ENCODE results near the gene MRPL2.
A peak's percentile ranks its signal among the peaks of the same experiment; 100 is the strongest.
"Not testable (repeated sequence)": the region's sequence is repeated elsewhere in the genome, so short reads cannot be mapped to it uniquely, and the experiment has no call there.

The MRPL2 gene

DNA sequence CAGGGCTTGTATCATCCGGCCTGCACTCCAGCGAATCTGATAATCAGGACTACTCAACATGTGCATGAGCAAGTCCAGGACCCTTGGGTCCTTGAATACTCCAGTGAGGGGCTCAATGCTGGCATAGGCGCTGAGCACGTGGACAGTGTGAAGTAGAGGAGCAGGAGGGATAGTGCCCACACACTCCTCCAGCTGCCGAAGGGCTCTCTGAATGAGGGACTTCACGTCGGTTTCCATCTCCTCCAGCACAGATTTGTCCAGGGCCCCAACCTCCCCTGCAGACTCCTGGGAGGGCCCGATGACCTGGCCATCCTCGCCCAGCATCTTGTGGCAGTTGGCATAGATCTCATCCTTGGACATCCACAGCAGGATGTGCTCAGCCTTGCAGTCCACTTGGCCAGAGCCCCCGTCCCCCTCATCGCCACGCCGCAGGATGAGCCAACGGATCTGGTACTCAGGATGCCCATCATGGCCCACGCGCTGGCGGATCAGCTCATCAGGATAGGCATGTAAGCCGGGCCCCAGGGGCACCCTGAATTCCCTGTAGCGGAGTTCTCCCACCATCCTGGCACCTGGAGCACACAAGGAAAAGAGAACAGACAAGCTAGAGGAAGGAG, 6.9 kb downstream of the MRPL2 start:
- DNase-seq: no peak

DNA sequence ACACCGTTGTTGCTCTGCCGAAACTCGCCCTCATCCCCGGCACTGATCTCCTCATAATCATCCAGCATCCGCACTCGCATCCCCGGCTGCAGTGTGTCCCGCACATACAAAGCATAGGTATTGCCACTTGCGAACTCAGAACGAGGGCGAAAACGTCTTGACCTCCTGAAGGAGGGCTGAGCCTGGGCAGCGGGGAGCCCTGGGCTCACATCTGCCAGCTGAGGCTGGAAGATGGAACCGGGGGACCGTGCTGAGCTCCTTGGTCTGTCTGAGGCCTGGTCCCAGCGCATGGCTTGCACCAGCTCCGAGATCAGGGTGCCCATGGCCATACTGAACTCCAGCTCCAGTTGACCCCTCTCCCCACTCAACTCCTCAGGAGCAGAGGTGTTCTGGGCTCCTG, 8.3 kb downstream of the MRPL2 start:
- DNase-seq: no peak

DNA sequence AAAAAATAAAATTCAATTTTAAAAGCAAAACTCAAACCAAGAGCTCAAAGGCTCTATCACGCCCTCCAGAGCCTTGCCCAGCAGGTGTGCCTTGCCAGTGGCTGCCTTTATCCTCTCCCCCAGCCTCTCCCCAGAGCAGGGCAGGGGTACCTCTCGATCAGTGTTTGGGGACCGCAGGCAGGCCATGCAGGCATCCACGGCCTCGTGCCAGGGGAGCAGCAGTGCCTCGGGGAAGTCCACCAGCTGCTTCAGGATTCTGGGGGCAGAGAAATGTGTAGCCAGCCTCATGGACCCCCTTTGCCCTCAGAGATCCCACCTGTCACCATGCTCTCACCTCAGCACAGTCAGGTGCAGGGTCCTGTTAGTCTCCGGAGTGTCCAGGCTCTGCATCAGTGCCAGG, 11.2 kb downstream of the MRPL2 start:
- no peak for DNase-seq

DNA sequence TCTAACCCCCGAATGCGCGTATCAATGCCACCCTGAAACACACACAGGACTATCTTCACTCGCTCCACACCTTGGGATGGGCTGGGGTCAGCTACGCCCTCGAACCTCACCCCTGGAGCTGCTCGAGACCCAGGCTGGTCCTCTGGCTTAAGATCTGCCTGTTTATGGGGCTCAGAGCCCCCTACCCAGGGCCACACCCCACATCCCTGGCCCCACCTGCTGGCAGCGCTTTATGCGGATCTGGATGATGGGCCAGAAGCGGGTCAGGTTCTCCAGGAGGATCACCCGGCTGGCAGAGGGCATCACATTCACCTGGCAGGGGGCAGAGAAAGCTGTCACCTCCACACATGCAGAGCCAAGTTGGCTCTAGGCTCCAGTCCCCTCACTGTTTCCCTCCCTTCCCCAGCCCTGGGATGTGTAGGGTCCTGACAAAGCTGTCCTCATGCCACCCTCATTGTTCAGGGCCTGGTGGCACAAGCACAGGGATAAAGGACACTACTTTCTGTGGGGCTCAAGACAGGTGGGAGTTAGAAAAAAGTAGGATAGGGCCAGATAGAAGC, 13.8 kb downstream of the MRPL2 start:
- DNase-seq: no peak

DNA sequence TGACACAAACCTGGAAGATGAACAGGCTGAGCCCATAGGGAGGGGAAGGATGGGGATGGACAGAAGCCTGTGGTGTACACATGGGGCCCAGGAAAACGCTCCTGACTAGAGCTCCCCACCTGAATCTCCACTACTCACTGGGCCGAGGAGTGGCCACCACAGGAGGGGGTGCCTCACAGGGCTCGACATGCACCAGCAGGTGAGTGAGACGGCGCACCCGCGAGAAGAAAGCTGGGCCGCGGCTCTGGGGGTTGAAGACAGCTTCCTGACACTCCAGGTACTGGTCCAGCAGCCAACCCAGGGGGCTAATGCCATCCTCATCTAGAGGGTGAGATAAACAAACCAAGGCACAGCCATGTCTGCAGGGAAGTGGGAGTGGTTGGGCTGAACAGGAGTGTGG, 15.9 kb downstream of the MRPL2 start:
- no peak for DNase-seq

DNA sequence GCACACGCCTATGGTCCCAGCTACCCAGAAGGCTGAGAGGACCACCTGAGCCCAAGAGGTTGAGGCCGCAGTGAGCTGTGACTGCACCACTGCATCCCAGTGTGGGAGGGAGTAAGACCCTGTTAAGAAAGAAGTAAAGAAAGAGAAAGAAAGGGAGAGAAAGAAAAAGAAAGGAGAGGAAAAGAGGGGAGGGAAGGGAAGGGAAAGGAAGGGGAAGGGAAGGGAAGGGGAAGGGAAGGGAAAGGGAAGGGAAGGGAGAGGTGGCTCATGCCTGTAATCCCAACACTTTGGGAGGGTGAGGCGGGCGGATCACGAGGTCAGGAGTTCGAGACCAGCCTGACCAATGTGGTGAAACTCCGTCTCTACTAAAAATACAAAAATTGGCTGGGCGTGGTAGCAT, 17.8 kb downstream of the MRPL2 start:
- DNase-seq: not testable (repeated sequence)

DNA sequence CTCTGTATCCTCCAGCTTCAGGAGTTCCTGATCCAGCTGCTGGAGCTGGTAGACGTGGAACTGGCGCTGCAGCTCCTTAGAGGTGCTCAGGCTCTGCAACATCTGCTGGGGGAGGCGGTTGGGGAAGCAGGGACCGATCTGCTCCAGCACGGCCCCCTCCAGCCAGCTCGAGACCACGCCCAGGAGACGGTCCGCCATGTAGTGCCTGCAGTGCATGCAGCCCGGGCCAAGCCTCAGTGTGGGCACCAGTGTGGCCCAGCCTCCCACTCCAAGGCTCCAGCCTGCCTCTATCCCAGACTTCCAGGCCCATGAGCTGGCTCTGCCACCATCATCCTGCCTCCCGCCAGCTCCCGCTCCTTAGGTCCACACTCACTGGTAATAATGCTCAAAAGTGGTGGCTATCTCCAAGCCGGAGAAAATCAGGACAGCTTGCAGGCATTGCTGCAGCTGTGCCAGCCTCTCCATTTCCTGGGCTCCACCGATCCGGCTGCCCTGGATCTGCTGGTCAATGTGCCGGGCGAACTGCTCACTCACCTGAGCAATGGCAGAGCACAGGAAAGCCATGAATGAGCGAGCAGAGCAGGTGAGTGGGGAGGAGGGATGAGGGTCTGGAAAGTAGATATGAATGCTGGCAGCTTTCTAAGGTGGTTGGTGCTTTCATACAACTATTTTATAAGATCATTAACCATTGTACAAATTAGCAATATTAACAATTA, 18.5 kb downstream of the MRPL2 start:
- no peak for DNase-seq

DNA sequence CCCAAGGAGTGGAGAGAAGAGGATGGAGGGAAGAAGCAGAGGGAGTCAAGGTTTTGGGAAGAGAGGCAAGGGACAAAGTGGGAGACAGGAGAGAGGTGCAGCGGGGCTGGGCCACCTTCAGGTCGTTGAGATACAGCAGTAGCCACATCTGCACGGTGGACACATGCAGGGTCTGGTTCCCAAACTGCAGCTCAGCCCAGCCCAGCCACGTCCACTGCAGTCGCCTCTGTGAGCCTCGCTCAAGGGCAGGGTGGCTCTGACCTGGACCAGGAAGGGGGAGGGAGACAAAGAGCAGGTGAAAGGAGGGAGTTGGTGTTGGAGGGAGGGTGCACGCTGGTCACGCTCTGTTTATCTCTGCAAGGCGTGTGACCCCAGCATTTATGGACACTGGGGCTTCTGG, 20.5 kb downstream of the MRPL2 start:
- DNase-seq: no peak

DNA sequence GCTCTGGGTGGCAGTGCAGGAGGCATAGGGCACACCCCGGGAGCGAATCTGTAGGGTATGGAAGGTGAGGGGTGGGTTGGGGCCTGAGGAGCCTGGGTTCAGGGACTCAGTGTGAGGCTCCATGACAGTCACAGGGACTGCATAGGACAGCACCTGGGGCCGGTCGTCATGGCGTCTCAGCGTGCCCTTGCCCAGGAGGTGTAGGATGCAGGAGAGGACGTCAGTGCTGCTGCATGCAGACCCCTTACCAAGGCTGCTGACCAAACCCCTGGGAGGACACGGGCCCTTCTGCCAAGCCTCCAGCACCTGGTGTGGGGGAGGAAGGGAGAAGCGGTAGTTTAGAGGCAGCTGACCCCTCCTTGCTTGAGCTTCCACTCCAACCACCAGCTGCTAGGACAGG, 21.5 kb downstream of the MRPL2 start:
- no peak for DNase-seq

DNA sequence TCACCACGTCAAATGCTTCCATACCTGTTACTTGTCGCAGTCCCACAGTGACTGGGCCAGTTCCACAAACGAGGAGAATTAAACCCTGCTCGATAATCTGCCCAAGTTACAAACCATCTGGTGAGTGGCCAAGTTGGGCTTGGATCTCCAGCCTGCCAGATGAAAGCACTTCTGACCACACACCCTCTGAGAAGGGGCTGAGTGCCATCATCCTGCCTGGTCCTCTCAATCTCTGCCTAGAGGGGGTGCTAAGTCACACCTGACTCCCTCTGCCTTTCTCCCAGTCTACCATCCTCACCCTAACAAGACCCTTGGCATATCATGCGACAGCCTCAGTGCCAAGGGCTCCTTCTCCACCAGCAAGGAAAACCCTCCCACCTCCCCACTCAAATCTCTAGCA, 22.0 kb downstream of the MRPL2 start:
- DNase-seq: no peak

DNA sequence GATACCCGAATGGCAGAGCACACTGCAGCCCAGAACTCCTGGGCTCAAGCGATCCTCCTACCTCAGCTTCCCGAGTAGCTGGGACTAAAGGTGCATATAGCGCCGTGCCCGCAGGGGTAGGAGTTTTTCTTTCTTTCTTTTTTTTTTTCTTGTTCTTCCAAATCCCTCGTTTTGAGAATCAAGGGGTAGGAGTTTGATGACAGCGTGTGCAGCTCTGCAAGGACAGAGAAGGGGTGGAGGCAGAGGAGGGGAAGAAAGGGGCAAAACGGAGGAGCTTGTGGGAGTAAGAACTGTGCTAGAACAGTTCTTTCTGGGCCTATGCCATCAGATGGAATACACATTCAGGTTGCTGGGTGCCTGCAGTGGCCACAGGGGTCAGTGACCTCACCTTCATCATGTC, 22.5 kb downstream of the MRPL2 start:
- DNase-seq: no peak

DNA sequence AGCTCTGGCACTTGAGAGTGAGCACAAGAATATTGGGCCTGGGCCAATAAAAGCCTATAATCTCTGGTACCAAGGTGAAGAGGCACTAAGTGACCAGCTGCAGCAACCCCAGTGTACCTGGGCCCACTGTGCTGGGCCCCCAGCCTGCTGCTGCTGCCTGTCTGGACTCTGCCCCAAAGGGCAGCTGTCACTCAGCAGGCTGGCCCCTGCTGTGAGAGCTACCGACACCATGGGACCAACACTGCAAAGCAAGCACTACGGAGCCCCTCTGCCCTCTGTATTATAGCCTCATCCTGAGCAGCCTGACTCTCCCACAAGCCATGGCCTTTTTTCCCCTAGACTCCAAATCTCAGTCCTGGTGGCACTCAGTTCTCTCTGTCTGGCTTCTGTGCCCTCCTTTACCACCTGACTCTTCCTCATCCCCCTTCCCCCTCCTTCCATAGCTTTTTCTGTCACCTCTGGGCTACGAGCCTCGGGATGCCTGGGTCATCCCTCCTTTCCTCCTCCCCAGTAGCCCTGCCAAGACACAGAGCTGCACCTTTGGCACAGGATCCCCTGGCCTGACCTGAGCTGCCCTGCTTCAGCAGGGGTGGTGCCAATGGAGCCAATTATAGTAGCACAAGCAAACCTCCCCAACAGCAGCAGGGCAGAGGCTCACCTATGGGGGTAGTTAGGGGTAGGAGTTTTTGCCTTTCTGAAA, 23.6 kb downstream of the MRPL2 start:
- DNase-seq: no peak

DNA sequence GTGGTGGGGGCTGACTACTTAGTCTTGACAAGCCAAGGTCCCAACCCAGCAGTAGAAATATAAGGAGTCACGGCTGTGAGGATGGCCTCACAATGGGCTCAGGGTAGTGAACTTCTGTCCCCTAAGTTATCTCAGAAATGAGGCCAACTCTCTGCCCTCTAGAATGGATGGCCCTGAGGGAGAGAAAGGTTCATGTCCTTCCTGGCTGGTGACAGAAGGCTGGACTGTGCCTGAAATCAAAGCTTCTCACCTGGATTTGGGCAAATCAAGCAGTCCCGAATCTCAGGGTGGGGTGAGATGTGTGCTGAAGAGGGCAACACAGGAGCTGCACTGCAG, 25.1 kb downstream of the MRPL2 start:
- DNase-seq: no peak

DNA sequence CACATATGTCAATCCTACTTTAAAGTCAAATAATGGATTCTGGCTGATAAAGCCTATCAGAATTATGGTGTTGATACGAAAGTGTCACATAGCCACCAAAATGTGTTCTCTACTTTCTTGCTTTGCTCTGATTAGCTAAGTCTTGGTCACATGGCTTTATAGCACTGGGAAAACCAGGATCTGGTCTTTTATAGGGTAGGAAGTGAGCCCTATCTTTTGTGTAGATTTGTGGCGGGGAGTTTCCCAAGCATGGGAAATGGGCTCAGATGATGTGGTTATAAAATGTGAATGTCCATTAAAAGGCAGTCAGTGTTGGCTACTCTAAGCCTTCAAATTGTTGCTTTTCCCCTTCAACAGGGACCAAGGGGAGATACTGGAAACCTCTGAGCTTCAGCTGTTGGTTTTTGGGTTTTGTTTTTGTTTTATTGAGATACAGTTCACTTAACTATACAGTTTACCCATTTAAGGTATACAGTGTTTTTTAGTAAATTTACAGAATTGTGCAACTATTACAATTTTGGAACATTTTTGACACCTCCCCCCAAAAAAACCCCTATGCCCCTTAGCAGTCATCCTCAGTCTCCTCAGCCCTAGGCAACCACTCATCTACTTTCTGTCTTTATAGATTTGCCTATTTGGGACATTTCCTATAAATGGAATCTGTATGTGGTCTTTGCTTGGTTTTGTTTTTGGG, 25.6 kb downstream of the MRPL2 start:
- DNase-seq: no peak

DNA sequence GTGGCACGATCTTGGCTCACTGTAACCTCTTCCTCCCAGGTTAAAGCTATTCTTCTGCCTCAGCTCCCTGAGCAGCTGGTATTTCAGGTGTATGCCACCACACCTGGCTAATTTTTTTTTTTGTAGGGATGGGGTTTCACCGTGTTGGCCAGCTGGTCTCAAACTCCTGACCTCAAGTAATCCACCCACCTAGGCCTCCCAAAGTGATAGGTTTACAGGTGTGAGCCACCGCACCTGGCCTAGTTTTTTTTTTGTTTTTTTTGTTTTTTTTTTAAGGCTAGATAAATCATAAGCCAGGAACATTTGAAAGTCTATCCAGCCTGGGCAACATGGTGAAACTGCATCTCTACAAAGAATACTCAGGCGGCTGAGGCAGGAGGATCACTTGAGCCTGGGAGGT, 26.9 kb downstream of the MRPL2 start:
- DNase-seq: no peak

DNA sequence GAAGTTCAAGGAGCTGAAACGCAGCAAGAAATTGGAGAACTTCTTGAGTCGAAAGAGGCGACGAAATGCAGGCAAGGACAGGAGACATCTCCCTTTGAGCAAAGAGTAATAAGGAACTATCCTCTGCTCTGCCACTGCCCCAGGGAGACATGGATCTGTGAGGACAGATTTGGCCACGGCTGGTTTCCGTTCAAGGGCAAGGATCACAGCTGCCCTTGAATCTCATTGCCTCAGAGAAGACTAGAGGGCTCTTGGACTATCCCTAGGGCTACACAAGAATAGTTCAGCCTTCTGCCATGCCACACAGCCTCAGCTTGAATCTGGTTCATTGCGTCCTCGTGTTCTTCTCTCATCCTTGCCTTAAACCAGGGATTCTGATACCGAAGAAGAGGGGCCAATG, 30.1 kb downstream of the MRPL2 start:
- DNase-seq: no peak

DNA sequence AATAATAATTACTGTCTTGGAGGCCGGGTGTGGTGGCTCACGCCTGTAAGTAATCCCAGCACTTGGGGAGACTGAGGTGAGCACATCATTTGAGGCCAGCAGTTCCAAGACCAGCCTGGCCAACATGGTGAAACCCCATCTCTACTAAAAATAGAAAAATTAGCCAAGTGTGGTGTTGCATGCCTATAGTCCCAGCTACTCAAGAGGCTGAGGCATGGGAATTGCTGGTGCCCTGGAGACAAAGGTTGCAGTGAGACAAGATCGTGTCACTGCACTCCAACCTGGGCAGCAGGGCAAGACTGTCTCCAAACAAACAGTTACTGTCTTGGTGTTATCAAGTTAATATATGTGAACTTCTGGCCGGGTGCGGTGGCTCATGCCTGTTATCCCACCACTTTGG, 32.9 kb downstream of the MRPL2 start:
- no peak for DNase-seq

DNA sequence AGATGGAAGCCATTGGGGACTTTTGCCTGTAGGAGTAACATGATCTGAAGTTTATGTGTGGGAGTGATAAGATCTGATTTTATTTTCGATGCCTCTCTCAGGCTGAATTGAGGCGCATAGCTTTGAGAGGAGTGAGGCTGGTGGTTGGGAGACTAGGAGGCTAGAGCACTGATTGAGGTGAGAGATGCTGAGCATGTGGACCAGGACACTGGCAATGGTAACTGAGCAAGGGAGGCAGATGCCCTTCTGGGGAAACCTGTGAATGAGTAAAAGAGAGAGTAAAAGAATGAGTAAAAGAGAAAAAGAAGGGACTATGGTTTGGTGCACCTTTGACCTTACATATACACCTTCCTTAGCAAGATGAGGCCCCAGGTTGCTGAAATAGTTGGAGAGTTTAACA, 34.8 kb downstream of the MRPL2 start:
- DNase-seq: no peak

DNA sequence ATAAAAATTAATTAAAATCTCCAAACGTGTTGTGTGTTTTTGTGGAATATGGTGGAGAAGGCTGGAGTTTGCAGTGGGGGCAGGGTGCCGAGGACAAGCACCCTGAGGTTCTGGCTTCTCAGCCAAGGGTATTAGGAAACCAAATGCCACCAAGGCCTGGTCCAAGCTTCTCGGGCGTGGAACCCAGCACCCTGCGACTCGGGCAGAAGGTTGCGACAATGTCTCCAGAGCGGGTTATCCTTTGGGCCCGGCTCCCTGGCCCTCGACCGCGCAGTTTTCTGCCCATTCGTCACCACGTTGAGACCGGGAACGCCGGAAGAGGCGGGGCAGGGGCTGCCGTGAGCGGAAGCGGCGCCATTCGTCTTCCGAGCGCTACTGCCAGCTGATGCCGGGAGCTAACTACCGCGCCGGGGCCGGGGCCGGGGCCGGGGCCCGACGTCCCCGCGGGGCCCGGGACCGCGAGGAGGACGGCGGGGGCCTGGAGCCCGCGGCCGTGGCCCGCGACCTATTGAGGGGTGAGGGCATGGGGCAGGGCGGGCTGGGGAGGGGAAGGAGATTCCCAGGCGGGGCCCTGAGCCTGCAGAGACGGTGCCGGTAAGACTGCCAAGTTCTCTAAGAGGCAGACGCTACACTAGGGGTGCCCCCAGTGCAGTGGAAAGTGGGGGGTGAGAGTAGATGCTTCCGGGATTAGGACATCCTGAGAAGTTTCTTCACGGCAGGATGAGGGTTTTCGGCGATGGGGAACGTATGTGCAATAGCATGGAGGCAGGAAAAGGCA, 37.8 kb downstream of the MRPL2 start, which contains the start of gene RRP36:
Gene RRP36 (plus strand): TSS at position 354 of the 778 bp plus-strand sequence. CDS start 32 bp downstream, at position 386.
- peak; percentile 72 for DNase-seq

DNA sequence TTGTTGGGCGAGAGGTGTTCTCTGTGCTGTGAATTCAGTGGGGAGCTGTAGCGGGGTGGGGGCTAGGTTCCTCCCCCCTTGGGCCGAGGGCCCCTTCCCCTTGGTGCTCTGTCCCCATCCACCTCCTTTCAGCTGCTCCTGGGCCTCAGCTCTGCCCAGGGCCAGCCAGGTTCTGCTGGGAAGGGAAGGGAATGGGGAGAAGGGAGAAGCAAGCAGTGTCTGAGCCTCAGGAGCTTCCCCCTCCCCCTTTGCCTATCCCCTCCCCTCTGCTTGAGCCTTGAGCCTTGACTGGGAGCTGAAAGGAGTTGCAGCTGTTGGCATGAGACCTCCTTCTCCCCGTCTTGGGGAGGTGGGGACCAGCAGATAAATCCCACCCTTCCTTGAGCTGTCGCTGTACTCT, 38.4 kb downstream of the MRPL2 start:
- DNase-seq: no peak

DNA sequence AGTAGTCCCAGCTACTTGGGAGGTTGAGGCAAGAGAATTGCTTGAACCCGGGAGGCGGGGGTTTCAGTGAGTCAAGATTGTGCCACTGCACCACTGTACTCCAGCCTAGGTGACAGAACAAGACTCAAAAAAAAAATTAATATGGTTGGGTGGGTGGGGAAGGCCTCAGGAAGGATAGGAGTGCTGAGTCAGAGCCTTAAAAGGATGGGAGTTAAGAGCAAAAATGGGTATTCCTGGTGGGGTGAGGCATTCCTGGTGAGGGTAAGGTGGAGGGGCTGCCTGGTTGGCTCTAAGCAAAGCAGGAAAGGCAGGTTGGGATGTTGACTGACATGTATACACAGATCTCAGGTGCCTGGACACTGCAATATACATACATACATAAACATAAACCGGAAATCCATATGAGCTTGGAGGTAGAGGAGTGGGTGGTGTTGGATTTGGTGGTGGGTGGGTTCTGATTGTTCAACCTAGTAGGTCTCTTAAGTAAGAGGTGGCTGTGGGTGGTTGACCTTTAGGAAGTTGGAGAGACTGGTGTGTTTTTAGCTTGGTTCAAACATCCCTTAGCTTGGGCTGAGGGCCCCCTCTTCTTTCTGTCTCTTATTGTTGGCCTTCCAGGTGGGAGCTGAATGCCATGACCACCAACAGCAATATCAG, 39.1 kb downstream of the MRPL2 start:
- DNase-seq: no peak

DNA sequence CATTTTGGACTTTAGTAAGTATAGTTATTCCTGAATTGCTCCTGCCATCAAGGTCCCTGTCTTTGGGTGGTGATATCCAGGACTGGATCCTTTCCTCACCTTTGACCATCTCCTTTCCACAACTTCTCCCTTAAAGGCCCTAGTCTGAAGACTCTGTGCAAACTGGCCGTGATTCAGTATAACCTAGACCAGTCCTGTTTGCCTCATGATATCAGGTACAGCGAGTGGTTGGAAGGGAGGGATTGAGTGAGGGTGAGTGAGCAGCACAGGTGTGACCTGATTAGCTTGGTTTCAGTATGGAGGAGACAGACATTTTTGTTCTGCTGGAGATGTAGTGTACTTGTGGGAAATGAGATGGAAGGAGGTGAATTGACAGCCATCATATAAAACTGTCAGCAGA, 40.1 kb downstream of the MRPL2 start:
- no peak for DNase-seq

Measured in activated T-cell treated with anti-CD3 and anti-CD28 coated beads, Interleukin-2, amount 50 U/mL, for 1 hour (primary cell).